ENCODE results near the gene FKBP15.

Gene FKBP15

GRCh38 chr9:113210815-113211214 is 10.3 kb downstream of the FKBP15 start:
- no peak for TF ChIP-seq CTCF (conservative IDR thresholded peaks at IDR 0.05; ENCODE audit: low read depth)
- H3K27ac ChIP-seq, result no peak overlapping the region
- ChIA-PET POLR2A (ENCODE audit: low non-redundant PET) (no interaction called here), CTCF (no interaction called here)
- no peak for DNase-seq (ENCODE audit: low spot score)

GRCh38 chr9:113205861-113206260 is 15.2 kb downstream of the FKBP15 start:
- TF ChIP-seq CTCF (conservative IDR thresholded peaks at IDR 0.05; ENCODE audit: low read depth), result no peak
- H3K27ac ChIP-seq, result no peak overlapping the region
- POLR2A ChIA-PET (ENCODE audit: low non-redundant PET), result no interaction called here
- CTCF ChIA-PET, result no interaction called here
- no peak for DNase-seq (ENCODE audit: low spot score)

GRCh38 chr9:113205432-113205831 is 15.6 kb downstream of the FKBP15 start:
- no peak overlapping the region for H3K27ac ChIP-seq
- POLR2A ChIA-PET (ENCODE audit: low non-redundant PET), result no interaction called here
- TF ChIP-seq CTCF (conservative IDR thresholded peaks at IDR 0.05; ENCODE audit: low read depth), result no peak
- CTCF ChIA-PET, result no interaction called here
- DNase-seq (ENCODE audit: low spot score), result no peak

- H3K27ac ChIP-seq, result no peak overlapping the region
- ChIA-PET CTCF (no interaction called here), POLR2A (ENCODE audit: low non-redundant PET) (no interaction called here)
- DNase-seq (ENCODE audit: low spot score), result no peak
- no peak for TF ChIP-seq CTCF (conservative IDR thresholded peaks at IDR 0.05; ENCODE audit: low read depth)
These were observed 21.3 kb downstream of the FKBP15 start for GRCh38 chr9:113199683-113200329.

- POLR2A ChIA-PET (ENCODE audit: low non-redundant PET), result interaction anchor here (0.7 kb wide), 1 partner anchor 1395 kb away, joined by 6 read pairs; the partner anchor contains the start of gene ATP6V1G1
- no peak for DNase-seq (ENCODE audit: low spot score)
- TF ChIP-seq CTCF (conservative IDR thresholded peaks at IDR 0.05; ENCODE audit: low read depth), result no peak
- CTCF ChIA-PET, result interaction anchor here (0.6 kb wide), 1 partner anchor 31 kb away, joined by 4 read pairs; no protein-coding TSS in a partner anchor
- H3K27ac ChIP-seq, result no peak overlapping the region
These were observed 28.6 kb downstream of the FKBP15 start for GRCh38 chr9:113192455-113192854.

- H3K27ac ChIP-seq, result peak overlapping the region; percentile 93
- ChIA-PET CTCF (interaction anchor here (0.7 kb wide), 1 partner anchor 20 kb away, joined by 4 read pairs; no protein-coding TSS in a partner anchor), POLR2A (ENCODE audit: low non-redundant PET) (interaction anchor here (0.6 to 1.0 kb wide), 2 partner anchors 33 to 87 kb away, joined by 4 read pairs; partner anchors contain the start of genes CDC26, FKBP15, PRPF4 and SLC31A1)
- no peak for TF ChIP-seq CTCF (conservative IDR thresholded peaks at IDR 0.05; ENCODE audit: low read depth)
- peak; percentile 99 for DNase-seq (ENCODE audit: low spot score)
These were observed 33.0 kb downstream of the FKBP15 start for GRCh38 chr9:113187929-113188595.
